AG09309 (cell line): ENCODE measurements around the gene PRR23B.

Source experiments
- DNase-seq: peaks from one replicate; pipeline ENCODE4 v3.0.0-alpha.2; 2010; ENCODE audit warnings: low read depth
- H3K4me3 ChIP-seq: 2 replicates; pipeline ENCODE4 v1.5.1; 2011; ENCODE audit warnings: mild to moderate bottlenecking, low read depth, low read length, moderate library complexity; ENCODE audit not compliant: control insufficient read depth
- CTCF ChIP-seq: IDR thresholded peaks from 2 replicates; pipeline ENCODE4 v1.5.1; 2011; ENCODE audit warnings: mild to moderate bottlenecking, low read depth, low read length, inconsistent platforms; ENCODE audit not compliant: insufficient read depth, control insufficient read depth; ENCODE audit errors: missing control alignments

Gene PRR23B

GRCh38 chr3:139005356-139005993 lies 15.3 kb downstream of the PRR23B start:
- no peak for TF ChIP-seq CTCF
- no peak overlapping the region for H3K4me3 ChIP-seq
- DNase-seq, result no peak

- no peak overlapping the region for H3K4me3 ChIP-seq
- no peak for DNase-seq
- TF ChIP-seq CTCF, result no peak
These were observed 25.0 kb downstream of the PRR23B start for GRCh38 chr3:138995706-138996105.

- DNase-seq, result no peak
- no peak for TF ChIP-seq CTCF
- no peak overlapping the region for H3K4me3 ChIP-seq
These were observed 33.5 kb downstream of the PRR23B start for GRCh38 chr3:138987181-138987580.

GRCh38 chr3:138985932-138986331 lies 34.8 kb downstream of the PRR23B start:
- no peak for DNase-seq

GRCh38 chr3:138984816-138985215 lies 35.9 kb downstream of the PRR23B start:
- no peak overlapping the region for H3K4me3 ChIP-seq
- DNase-seq, result no peak
- no peak for TF ChIP-seq CTCF

More at GRCh38 chr3:138985932-138986331, 34.8 kb downstream of the PRR23B start:
- TF ChIP-seq CTCF, result no peak
- H3K4me3 ChIP-seq, result no peak overlapping the region

GRCh38 chr3:138976047-138976446 lies 44.7 kb downstream of the PRR23B start:
- H3K4me3 ChIP-seq, result no peak overlapping the region
- no peak for TF ChIP-seq CTCF
- no peak for DNase-seq
